Breast epithelium (tissue), 4 donors: Measurements from ENCODE around the gene SLC50A1. TPM values are rescaled to one million over a fixed set of nuclear protein-coding genes. Genes with fewer than 3 reads are reported as not detected.

ENCODE experiments used
- DNase-seq, 2 donors: peaks; one replicate each; pipeline ENCODE4 v3.0.0-alpha.2; 2019; ENCODE audit warnings: low spot score in 2 of 2
- H3K27ac ChIP-seq, 2 donors: fragments of 200-600 bp; sonication (generic) in 1 of 2; one replicate each; pipeline ENCODE4 v1.5.1; 2016 to 2019; ENCODE audit warnings: mild to moderate bottlenecking in 1 of 2
- H3K27me3 ChIP-seq, 2 donors: fragments of 200-600 bp; sonication (generic) in 1 of 2; one replicate each; pipeline versions ENCODE4 v1.5.1 to v1.6.0; 2017 to 2019; ENCODE audit warnings: control low read depth in 1 of 2, mild to moderate bottlenecking in 1 of 2
- H3K36me3 ChIP-seq: fragments of 200-600 bp; one replicate; pipeline ENCODE4 v1.5.1; 2019
- H3K4me1 ChIP-seq, 2 donors: fragments of 200-600 bp; sonication (generic); one replicate each; pipeline ENCODE4 v1.5.1; 2016 to 2019; ENCODE audit warnings: control low read depth in 1 of 2
- H3K4me3 ChIP-seq, 3 donors: fragments of 200-600 bp; sonication (generic); 1 replicate in 2 of 3; 2 replicates in 1 of 3; pipeline ENCODE4 v1.5.1; 2016 to 2019; ENCODE audit warnings: mild to moderate bottlenecking in 3 of 3, moderate library complexity in 2 of 3
- H3K9me3 ChIP-seq, 2 donors: fragments of 200-600 bp; sonication (generic) in 1 of 2; one replicate each; pipeline ENCODE4 v1.5.1; 2016 to 2019; ENCODE audit warnings: control low read depth in 1 of 2
- POLR2A ChIP-seq: fragments of 450-650 bp; IDR thresholded peaks from one replicate; pipeline ENCODE4 v1.6.1; 2016; ENCODE audit warnings: antibody characterized with exemption, mild to moderate bottlenecking, moderate library complexity
- POLR2AphosphoS5 ChIP-seq, 3 donors: sonication (generic); formaldehyde crosslinking; IDR thresholded peaks; one replicate each; pipeline ENCODE4 v1.6.1; 2017; ENCODE audit warnings: antibody characterized with exemption in 3 of 3
- intact Hi-C: fragments of 100-400 bp; cut with DNase I; formaldehyde crosslinking; loops from one replicate; pipeline ENCODE4 v1.15.1; 2023; ENCODE audit warnings: low total_unique reads
- total RNA-seq, 3 donors: library from RNA; depleted of rRNA; stranded (reverse); fragments of >200 nt; gene quantifications; one replicate each; pipeline ENCODE4 v1.1.0, GENCODE V29; 2016
- TF ChIP-seq, protein P1 (sequence below), 3 donors: fragments of 450-650 bp; IDR thresholded peaks; one replicate each; pipeline ENCODE4 v1.5.1; 2016 to 2017; ENCODE audit warnings: antibody characterized with exemption in 3 of 3, mild to moderate bottlenecking in 3 of 3, moderate library complexity in 3 of 3

Gene SLC50A1
- total RNA-seq, 3 donors from 2014 or later = 25.0 to 32.4 (median 28.5) TPM

DNA sequence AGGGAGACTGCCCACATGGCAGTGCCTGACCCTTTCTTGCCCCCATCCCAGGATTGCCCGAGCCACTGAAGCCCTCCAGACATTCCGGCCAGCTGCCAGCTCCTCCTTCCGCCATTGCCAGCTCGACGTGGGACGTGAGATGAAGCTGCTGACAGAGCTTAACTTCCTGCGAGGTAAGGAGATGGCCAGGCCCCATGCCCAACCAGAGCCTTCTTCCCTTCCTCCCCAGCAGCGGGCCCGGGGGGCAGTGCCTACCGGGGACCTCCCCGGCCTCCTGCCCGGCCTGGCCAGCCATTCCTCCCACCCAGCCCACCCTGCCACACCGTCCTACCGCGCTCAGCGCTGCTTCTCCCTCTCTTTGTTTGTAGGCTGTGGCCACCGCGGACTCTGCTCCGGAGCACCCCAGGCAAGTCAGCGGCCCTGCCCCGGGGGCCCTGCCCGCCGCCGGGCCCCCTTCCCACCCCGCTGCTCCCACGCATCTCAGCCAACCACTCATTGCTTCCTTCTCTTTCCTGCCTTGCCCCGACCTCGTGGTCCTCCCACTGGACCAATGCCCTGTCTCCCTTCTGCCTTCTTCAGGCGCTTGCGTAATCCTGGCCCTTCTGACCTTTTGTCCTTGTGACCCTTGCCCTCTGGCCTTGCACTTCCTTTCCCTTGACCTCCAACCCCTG lies 42.9 kb downstream of the SLC50A1 start:
- H3K27me3 ChIP-seq = no peaks in the 10 kb centered on the region
- no peaks in the 10 kb centered on the region for H3K36me3 ChIP-seq
- no peaks in the 10 kb centered on the region for H3K9me3 ChIP-seq
- H3K4me3 ChIP-seq = peak overlapping the region; percentile 11 to 33 (median 13)
- H3K4me1 ChIP-seq = peaks cover 0 to 13% of the 10 kb centered on the region in 2 donors
- DNase-seq = peak in 1 of 2 donors; percentile 50
- TF ChIP-seq POLR2AphosphoS5 (IDR thresholded peaks at IDR 0.05) (peak in 1 of 3 donors; percentile 15), POLR2A (no peak)
- peak overlapping the region; percentile 85 to 94 for H3K27ac ChIP-seq
- intact Hi-C loops = no loop called here

- peak overlapping the region in 1 of 2 donors; percentile 85 for H3K27ac ChIP-seq
These were observed 43.7 kb downstream of the SLC50A1 start for GRCh38 chr1:155179112-155180031.

GRCh38 chr1:155181371-155182051 lies 45.9 kb downstream of the SLC50A1 start:
- no peaks in the 10 kb centered on the region for H3K27me3 ChIP-seq
- TF ChIP-seq POLR2AphosphoS5 (IDR thresholded peaks at IDR 0.05) (no peak), POLR2A (no peak)
- TF ChIP-seq, protein P1, sequence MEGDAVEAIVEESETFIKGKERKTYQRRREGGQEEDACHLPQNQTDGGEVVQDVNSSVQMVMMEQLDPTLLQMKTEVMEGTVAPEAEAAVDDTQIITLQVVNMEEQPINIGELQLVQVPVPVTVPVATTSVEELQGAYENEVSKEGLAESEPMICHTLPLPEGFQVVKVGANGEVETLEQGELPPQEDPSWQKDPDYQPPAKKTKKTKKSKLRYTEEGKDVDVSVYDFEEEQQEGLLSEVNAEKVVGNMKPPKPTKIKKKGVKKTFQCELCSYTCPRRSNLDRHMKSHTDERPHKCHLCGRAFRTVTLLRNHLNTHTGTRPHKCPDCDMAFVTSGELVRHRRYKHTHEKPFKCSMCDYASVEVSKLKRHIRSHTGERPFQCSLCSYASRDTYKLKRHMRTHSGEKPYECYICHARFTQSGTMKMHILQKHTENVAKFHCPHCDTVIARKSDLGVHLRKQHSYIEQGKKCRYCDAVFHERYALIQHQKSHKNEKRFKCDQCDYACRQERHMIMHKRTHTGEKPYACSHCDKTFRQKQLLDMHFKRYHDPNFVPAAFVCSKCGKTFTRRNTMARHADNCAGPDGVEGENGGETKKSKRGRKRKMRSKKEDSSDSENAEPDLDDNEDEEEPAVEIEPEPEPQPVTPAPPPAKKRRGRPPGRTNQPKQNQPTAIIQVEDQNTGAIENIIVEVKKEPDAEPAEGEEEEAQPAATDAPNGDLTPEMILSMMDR (IDR thresholded peaks at IDR 0.05) = no peak
- H3K36me3 ChIP-seq = no peaks in the 10 kb centered on the region
- H3K9me3 ChIP-seq = no peaks in the 10 kb centered on the region
- H3K4me3 ChIP-seq = no peak overlapping the region
- intact Hi-C loops = no loop called here
- peaks cover 0 to 25% of the 10 kb centered on the region in 2 donors for H3K4me1 ChIP-seq
- H3K27ac ChIP-seq = no peak overlapping the region
- DNase-seq = no peak

More at GRCh38 chr1:155179112-155180031, 43.7 kb downstream of the SLC50A1 start:
- H3K36me3 ChIP-seq = no peaks in the 10 kb centered on the region
- no peak overlapping the region for H3K4me3 ChIP-seq
- DNase-seq = peak in 1 of 2 donors; percentile 51
- TF ChIP-seq POLR2AphosphoS5 (IDR thresholded peaks at IDR 0.05) (no peak), POLR2A (no peak)
- TF ChIP-seq, protein P1 (IDR thresholded peaks at IDR 0.05) = no peak
- no peaks in the 10 kb centered on the region for H3K9me3 ChIP-seq
- H3K27me3 ChIP-seq = no peaks in the 10 kb centered on the region
- intact Hi-C loops = no loop called here
- peaks cover 0 to 13% of the 10 kb centered on the region in 2 donors for H3K4me1 ChIP-seq

- no peak overlapping the region for H3K27ac ChIP-seq
- TF ChIP-seq POLR2A (no peak), POLR2AphosphoS5 (IDR thresholded peaks at IDR 0.05) (no peak)
- TF ChIP-seq, protein P1 (IDR thresholded peaks at IDR 0.05) = no peak
- H3K36me3 ChIP-seq = no peaks in the 10 kb centered on the region
- H3K4me3 ChIP-seq = no peak overlapping the region
- no peak for DNase-seq
- H3K4me1 ChIP-seq = peaks cover 0 to 21% of the 10 kb centered on the region in 2 donors
- no peaks in the 10 kb centered on the region for H3K27me3 ChIP-seq
- intact Hi-C loops = no loop called here
- no peaks in the 10 kb centered on the region for H3K9me3 ChIP-seq
These were observed 46.4 kb downstream of the SLC50A1 start for GRCh38 chr1:155182052-155182550.

DNA sequence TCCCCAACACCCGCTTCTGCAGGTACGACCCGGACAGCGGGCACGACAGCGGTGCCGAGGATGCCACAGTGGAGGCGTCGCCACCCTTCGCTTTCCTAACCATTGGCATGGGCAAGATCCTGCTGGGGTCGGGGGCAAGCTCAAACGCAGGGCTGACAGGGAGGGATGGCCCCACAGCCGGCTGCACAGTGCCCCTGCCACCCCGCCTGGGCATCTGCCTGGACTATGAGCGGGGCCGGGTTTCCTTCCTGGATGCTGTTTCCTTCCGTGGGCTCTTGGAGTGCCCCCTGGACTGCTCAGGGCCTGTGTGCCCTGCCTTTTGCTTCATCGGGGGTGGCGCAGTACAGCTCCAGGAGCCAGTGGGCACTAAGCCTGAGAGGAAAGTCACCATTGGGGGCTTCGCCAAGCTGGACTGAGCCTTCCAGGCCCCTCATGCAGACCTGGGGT lies 48.1 kb downstream of the SLC50A1 start:
- no peak overlapping the region for H3K4me3 ChIP-seq
- intact Hi-C loops = no loop called here
- H3K9me3 ChIP-seq = no peaks in the 10 kb centered on the region
- no peak for DNase-seq
- peaks cover 0 to 21% of the 10 kb centered on the region in 2 donors for H3K4me1 ChIP-seq
- H3K36me3 ChIP-seq = no peaks in the 10 kb centered on the region
- TF ChIP-seq POLR2AphosphoS5 (IDR thresholded peaks at IDR 0.05) (no peak), POLR2A (no peak)
- TF ChIP-seq, protein P1 (IDR thresholded peaks at IDR 0.05) = no peak
- H3K27me3 ChIP-seq = no peaks in the 10 kb centered on the region
- H3K27ac ChIP-seq = peak overlapping the region; percentile 87 to 91
